ENCODE measurements around the gene SYNE2. TPM values are rescaled to one million over a fixed set of nuclear protein-coding genes. Genes with fewer than 3 reads are reported as not detected.

Gene SYNE2
- total RNA-seq, 1 experiment from 2014 or later: 16.0 TPM

- no peak overlapping the region for H2AFZ ChIP-seq (ENCODE audit: low read length)
- no peak overlapping the region for H3K4me2 ChIP-seq (ENCODE audit: low read length)
- no peaks in the 10 kb centered on the region for H3K79me2 ChIP-seq (ENCODE audit: low read length)
- no peaks in the 10 kb centered on the region for H3F3A ChIP-seq (ENCODE audit: low read length, unreplicated experiment)
- ATAC-seq (peak; percentile 80), DNase-seq (peak; percentile 19)
- no peaks in the 10 kb centered on the region for H3K27me3 ChIP-seq (ENCODE audit: low read length)
- H4K20me1 ChIP-seq (ENCODE audit: low read length): no peaks in the 10 kb centered on the region
- POLR2A ChIA-PET (ENCODE audit: unreplicated experiment): no interaction called here
- no peak overlapping the region for H3K4me3 ChIP-seq (ENCODE audit: low read length)
- CTCF ChIA-PET: no interaction called here
- no peak overlapping the region for H3K27ac ChIP-seq (ENCODE audit: low read length)
- no peaks in the 10 kb centered on the region for H3K36me3 ChIP-seq (ENCODE audit: low read depth, low read length)
- H3K9me2 ChIP-seq (replicated peaks; ENCODE audit: low read length): no peaks in the 10 kb centered on the region
- intact Hi-C loops (cut with micrococcal nuclease): no loop called here
- BruUV-seq (replicated peaks): no TSS peak
- no peak overlapping the region for H3K9ac ChIP-seq (ENCODE audit: low read length)
- TF ChIP-seq EZH2 (IDR thresholded peaks at IDR 0.05; ENCODE audit: low read length, unreplicated experiment) (no peak), CTCF (conservative IDR thresholded peaks at IDR 0.05; ENCODE audit: low read depth, low read length) (peak; percentile 38; the same call in 1 of the 2 replicates)
- H3K9me3 ChIP-seq (ENCODE audit: low read length): no peaks in the 10 kb centered on the region
- H3K4me1 ChIP-seq (ENCODE audit: insufficient read depth, low read length): no peaks in the 10 kb centered on the region
These were observed 19.1 kb upstream of the SYNE2 start for GRCh38 chr14:63833728-63834127.

DNA sequence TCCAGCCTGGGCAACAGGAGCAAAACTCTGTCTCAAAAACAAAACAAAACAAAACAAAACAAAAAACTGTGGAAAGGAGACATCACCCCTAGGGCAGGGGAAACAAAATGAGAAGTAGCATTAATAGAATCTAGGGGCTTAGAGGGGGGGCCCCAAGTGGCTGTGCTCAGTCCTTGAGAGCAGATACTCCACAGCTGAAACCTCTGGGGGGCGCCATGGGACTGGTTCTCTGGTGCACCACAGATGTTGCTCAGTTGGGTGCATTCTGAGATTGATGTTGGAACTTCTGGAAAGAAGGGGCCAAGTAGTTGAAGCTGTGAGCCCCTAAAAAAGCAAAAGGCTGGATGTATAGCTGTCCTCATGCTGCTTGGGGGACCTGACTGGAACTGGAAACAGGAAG lies 11.8 kb upstream of the SYNE2 start:
- H3K27ac ChIP-seq (ENCODE audit: low read length): no peak overlapping the region
- ATAC-seq: peak; percentile 67
- H3K9ac ChIP-seq (ENCODE audit: low read length): no peak overlapping the region
- no peaks in the 10 kb centered on the region for H3K9me3 ChIP-seq (ENCODE audit: low read length)
- no peaks in the 10 kb centered on the region for H3K9me2 ChIP-seq (replicated peaks; ENCODE audit: low read length)
- no peaks in the 10 kb centered on the region for H3K36me3 ChIP-seq (ENCODE audit: low read depth, low read length)
- intact Hi-C loops (cut with micrococcal nuclease): no loop called here
- H3K4me2 ChIP-seq (ENCODE audit: low read length): no peak overlapping the region
- BruUV-seq (replicated peaks): no TSS peak
- DNase-seq: peak; percentile 32
- no peaks in the 10 kb centered on the region for H3K4me1 ChIP-seq (ENCODE audit: insufficient read depth, low read length)
- ChIA-PET POLR2A (ENCODE audit: unreplicated experiment) (no interaction called here), CTCF (interaction anchor here (0.9 to 1.1 kb wide), 2 partner anchors 23 to 170 kb away, joined by 3 to 4 read pairs; no protein-coding TSS in a partner anchor)
- no peaks in the 10 kb centered on the region for H3F3A ChIP-seq (ENCODE audit: low read length, unreplicated experiment)
- no peak overlapping the region for H2AFZ ChIP-seq (ENCODE audit: low read length)
- peak; percentile 64 for TF ChIP-seq CTCF (conservative IDR thresholded peaks at IDR 0.05; ENCODE audit: low read depth, low read length)
- TF ChIP-seq EZH2phosphoT487 (IDR thresholded peaks at IDR 0.05; ENCODE audit: borderline replicate concordance, low read length): no peak
- no peaks in the 10 kb centered on the region for H3K79me2 ChIP-seq (ENCODE audit: low read length)
- no peaks in the 10 kb centered on the region for H4K20me1 ChIP-seq (ENCODE audit: low read length)
- no peak overlapping the region for H3K4me3 ChIP-seq (ENCODE audit: low read length)
- no peaks in the 10 kb centered on the region for H3K27me3 ChIP-seq (ENCODE audit: low read length)

- intact Hi-C loops (cut with micrococcal nuclease): no loop called here
- DNase-seq: no peak
- Histone ChIP-seq H3K27me3 (ENCODE audit: low read length) (no peaks in the 10 kb centered on the region), H3K9ac (ENCODE audit: low read length) (no peak overlapping the region), H3K4me3 (ENCODE audit: low read length) (no peak overlapping the region), H3K36me3 (ENCODE audit: low read depth, low read length) (no peaks in the 10 kb centered on the region), H3K4me2 (ENCODE audit: low read length) (no peak overlapping the region), H3K9me3 (ENCODE audit: low read length) (no peaks in the 10 kb centered on the region), H3F3A (ENCODE audit: low read length, unreplicated experiment) (no peaks in the 10 kb centered on the region), H3K4me1 (ENCODE audit: insufficient read depth, low read length) (no peaks in the 10 kb centered on the region), H3K79me2 (ENCODE audit: low read length) (no peaks in the 10 kb centered on the region), H2AFZ (ENCODE audit: low read length) (no peak overlapping the region), H3K27ac (ENCODE audit: low read length) (no peak overlapping the region), H3K9me2 (replicated peaks; ENCODE audit: low read length) (no peaks in the 10 kb centered on the region), H4K20me1 (ENCODE audit: low read length) (no peaks in the 10 kb centered on the region)
- BruUV-seq (replicated peaks): no TSS peak
- TF ChIP-seq EZH2 (IDR thresholded peaks at IDR 0.05; ENCODE audit: low read length, unreplicated experiment) (no peak), EZH2phosphoT487 (IDR thresholded peaks at IDR 0.05; ENCODE audit: borderline replicate concordance, low read length) (no peak), CTCF (conservative IDR thresholded peaks at IDR 0.05; ENCODE audit: low read depth, low read length) (no peak)
- ATAC-seq: no peak
- CTCF ChIA-PET: interaction anchor here (0.7 kb wide), 1 partner anchor 8 kb away, joined by 3 read pairs; no protein-coding TSS in a partner anchor
- POLR2A ChIA-PET (ENCODE audit: unreplicated experiment): no interaction called here
These were observed 9.0 kb upstream of the SYNE2 start for GRCh38 chr14:63843796-63844195.

Data from PC-3 (cell line).